Left hindlimb (tissue), 1 donor: Measurements from ENCODE around the gene PAPSS1.
A peak's percentile ranks its signal among the peaks of the same experiment; 100 is the strongest.

Experiments
- DNase-seq: peaks from one replicate; pipeline ENCODE4 v3.0.0-alpha.2; 2018

The PAPSS1 gene

DNA sequence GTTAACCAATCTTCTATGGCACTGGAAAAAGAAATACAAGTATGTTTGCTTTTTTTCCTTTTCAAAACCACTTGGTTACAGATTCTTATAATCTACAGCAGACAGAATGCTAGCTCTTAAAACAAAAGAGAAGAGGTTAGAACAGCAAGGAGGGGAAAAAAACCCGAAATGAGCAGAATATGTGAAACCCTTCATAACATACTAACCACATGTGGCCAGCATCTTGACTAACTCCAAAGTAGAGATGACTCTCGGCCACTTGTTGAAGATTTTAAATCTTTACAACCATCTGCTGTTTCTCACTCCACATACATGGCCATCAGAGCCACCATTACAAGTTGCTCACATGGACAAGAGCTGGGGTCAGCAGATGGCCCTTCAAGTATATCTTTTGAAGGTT is 100.3 kb downstream of the PAPSS1 start:
- no peak for DNase-seq

DNA sequence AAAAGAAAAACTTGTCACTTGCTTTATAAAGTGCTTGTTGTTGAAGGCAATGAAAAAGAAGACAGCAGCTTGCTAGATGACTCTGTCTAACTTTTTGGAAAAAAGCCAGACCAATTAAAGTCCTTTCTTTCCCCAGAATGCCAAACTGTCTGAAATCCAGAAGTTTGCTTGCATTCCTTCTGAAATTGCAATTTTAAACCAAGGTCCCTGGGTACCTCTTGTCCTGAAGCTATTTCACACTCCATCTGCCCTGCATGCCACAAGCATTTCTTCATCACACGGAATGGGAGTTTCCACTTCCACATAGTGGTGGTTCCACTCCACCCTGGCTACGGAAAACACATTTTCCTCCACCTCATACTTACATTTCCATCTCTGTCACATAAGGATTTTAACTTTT is 101.0 kb downstream of the PAPSS1 start:
- DNase-seq: peak; percentile 59

DNA sequence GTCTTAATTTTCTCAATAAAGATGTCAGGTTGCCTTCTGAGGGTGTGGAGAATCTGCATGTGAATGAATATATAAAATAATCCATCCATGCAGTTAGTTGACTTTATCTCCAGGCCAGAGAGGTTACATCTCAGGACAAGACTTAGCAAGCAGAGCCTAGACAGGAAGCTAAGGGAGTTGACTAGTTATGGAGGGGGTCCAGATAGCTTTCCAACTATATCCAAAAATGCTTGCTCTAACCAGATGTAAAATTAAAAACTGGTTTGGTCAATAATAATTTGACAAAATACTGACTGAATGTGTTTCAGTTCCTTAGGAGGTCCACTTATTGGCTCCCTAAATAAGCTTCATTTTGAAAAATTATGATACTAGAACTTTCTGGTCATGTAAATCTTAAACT is 101.4 kb downstream of the PAPSS1 start:
- no peak for DNase-seq

DNA sequence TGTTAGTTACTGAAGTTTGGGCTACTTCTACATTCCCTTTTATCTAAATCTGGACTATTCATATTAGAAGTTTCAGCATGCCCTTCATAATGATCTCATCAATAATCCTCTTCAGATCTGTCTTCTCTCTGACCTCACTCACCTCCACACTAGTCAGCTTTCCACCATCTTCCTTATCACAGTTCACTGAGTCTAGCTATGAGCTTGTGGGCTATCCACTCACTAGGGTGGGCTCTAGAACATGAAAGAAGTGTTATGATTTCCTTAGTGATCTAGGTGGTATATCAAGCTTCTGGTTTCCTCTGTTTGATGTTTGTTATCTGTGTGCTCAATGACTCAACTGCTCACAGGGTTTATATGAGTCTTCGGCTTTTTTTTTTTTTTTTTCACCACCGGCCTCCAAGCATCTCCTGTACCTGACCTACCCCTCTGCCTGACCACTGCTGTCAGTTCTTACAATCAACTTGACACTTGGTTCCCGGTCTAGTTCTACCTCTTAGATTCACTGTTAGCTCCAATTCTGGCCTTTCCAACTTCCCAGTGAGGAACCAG is 103.1 kb downstream of the PAPSS1 start:
- no peak for DNase-seq

- DNase-seq: no peak
Observed at GRCh38 chr4:107615809-107616208, 104.2 kb downstream of the PAPSS1 start.

DNA sequence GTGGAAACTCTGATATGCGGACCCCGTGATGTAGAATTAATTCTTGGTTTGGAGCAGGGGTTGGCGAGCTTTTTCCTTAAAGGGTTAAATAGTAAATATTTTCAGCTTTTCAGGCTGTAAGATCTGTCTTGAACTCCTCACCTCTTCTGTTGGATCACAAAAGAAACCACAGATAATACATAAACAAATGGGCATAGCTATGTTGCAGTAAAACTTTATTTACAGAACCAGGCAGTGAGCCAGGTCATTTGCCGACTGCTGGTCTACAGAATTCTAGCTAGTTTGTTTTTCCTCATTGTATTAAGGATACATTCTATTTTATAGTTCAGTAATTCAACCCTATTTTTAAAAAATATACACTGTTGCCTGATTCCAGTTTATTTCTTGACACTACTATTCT is 116.6 kb downstream of the PAPSS1 start:
- no peak for DNase-seq

- DNase-seq: no peak
Observed at GRCh38 chr4:107600983-107601382, 119.1 kb downstream of the PAPSS1 start.

DNA sequence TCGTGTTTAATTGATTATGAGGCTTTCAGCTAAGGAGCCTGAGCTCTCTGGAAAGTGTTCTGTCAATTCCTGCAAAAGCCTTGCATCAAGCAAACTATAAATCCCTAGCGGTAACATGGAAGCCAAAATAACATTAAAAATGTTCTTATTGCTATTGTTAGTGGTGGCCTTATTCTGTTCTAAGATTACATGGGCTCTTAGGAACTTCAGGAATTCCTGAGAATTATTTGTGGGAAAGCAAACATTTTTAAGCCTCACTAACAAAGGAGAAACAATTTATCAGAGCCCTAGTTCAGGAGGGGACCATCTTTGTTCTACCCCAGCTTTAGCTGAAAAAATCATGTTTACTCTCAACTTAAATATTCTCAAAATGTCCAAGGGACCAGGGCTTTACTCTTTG is 119.6 kb downstream of the PAPSS1 start:
- DNase-seq: no peak

GRCh38 chr4:107599841-107600240 is 120.2 kb downstream of the PAPSS1 start:
- DNase-seq: no peak

GRCh38 chr4:107593230-107593629 is 126.8 kb downstream of the PAPSS1 start:
- no peak for DNase-seq

- DNase-seq: no peak
Observed at GRCh38 chr4:107592519-107592918, 127.5 kb downstream of the PAPSS1 start.

DNA sequence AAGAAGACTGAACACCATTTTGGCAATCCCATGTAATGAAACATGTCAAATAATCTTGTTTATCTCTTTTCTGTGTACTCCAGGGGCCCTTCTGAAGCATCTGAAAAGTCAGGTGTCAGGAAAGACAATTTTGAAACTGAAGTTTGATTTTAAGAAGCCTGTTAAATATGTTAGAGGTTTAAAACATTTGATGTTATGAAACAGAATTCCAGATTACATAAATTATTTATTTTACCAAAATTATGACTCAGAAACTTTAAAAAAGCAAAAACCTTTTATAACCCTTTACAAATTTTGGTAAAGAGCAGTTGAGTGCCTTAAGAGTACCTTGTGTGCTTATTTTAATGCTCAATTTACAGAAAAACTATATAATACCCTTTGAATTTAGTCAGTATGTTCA is 130.8 kb downstream of the PAPSS1 start:
- no peak for DNase-seq

- no peak for DNase-seq
Observed at GRCh38 chr4:107586371-107586770, 133.7 kb downstream of the PAPSS1 start.

DNA sequence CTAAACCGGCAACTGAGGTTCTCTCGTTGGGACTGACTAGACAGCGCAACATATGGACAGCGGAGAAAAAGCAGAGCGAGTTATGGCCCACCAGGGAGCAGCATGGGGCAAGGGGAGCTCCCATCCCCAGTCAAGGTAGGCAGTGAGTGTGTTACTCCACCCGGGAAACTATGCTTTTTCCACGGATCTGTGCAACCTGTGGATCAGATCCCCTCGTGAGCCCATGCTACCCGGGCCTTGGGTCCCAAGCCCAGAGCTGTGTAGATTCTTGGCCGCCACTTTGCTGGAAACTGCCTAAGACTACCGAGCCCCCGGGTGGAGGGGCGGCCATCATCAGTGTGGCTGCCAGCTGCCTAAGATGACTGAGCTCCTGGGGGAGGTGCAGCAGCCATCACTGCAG is 140.9 kb downstream of the PAPSS1 start:
- DNase-seq: no peak

DNA sequence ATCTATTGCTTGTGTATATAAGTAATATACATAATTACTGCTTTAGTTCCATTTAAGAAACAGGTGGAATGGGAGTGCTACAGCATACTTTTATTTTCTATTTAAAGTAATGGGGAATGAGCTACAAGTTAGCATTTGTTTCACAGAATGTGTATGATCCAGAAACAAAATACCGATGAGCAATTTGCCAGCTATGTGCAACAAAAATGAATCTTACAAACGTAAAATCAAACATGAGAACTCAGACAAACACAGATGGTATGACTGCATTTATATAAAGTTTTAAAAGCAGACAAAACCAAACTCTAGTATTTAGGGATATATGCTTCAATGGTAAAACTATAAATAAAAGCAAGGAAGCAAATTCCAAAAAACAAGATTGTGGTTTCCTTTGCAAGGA is 141.7 kb downstream of the PAPSS1 start:
- no peak for DNase-seq

DNA sequence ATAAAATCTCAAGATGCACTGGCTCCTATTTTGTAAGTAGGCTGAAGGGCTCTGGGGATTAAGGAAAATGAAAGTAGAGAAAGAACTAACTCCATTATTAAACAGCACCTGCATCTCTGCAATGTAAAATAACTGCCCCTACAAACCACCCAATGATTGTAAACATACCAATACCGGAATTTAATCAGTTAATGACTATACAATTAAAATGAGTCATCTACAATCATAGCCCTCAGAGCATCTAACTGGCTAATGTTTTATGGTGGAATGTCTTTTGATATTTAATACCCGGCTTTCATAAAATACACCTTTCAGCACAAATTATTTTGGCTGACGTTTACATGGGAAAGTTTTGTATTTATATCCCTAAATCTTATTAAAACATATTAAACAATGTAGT is 142.3 kb downstream of the PAPSS1 start:
- DNase-seq: no peak

DNA sequence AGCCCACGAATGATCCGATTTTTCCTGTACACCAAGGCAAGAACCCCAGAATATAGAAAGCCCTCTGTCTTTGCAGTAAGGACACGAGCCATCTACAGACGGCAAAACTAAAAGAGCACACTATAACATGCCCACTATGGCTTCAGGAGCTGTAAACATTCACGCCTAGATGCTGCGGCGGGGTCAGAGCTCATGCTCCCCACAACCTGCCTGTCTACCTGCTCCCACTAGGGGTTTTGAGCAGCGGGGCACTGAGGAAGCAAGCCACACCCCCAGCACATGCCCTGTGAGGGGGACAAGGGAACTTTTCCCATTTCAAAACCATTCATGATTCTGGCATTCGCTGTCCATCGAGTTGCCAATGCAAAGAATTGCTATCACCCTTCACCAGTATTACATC is 144.8 kb downstream of the PAPSS1 start:
- DNase-seq: no peak

DNA sequence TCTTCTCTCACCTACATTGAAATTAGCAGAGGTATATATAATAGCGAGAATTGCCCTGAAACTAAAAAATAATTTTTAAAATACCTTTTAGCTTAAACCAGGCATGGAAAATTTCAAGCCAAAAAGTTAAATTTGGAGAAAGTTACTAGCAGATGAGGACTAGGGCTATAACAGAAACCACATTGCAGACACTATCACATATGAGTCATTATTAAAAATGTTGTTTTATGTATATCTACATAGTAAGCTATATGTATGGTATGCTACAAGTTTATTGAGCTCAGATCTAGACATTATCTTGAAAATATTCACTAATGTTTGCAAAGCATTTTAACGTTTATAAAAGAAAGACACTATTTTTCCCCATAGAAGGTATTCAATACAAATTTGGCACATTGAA is 147.8 kb downstream of the PAPSS1 start:
- DNase-seq: no peak

- no peak for DNase-seq
Observed at GRCh38 chr4:107570952-107571351, 149.1 kb downstream of the PAPSS1 start.

DNA sequence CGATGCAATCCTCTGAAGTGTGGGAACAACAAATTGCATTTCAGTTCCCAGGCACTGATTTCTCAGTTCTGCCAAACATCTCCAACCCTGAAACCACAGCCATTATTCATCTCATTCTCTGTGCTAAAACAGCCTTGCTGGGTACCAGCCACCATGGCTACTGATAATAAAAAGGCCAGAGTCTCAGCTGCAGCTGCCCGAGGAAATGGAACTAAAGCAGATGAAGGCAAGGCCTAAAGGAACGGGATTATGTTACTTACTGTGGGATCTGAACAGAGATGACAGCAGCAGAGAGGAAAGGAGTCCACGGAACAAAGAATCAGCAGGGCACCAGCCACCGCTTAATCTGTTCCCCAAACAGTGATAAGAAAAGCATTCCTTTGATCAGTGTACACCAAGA is 155.7 kb downstream of the PAPSS1 start:
- DNase-seq: no peak
